Measurements from ENCODE around the gene THY1. TPM values are rescaled to one million over a fixed set of nuclear protein-coding genes. Genes with fewer than 3 reads are reported as not detected.
A peak's percentile ranks its signal among the peaks of the same experiment; 100 is the strongest.
"Not testable (repeated sequence)": the region's sequence is repeated elsewhere in the genome, so short reads cannot be mapped to it uniquely, and the experiment has no call there.

Gene THY1
- under 1 TPM in 1 of 2 experiments, not detected in 1; 0.30 TPM for total RNA-seq

- H3K9me3 Mint-ChIP-seq (ENCODE audit: low read depth): no peaks in the 10 kb centered on the region
- ATAC-seq (no peak), DNase-seq (no peak)
- H3K27ac Mint-ChIP-seq: no peak within 1 kb of the TSS
- no peaks in the 10 kb centered on the region for H3K36me3 Mint-ChIP-seq
- H3K4me1 Mint-ChIP-seq: peaks cover 11% of the 10 kb centered on the region
- peaks cover 53% of the 10 kb centered on the region for H3K27me3 Mint-ChIP-seq
- H3K4me3 Mint-ChIP-seq: no peak within 1 kb of the TSS
- CTCF ChIA-PET: no interaction called here
Measured at GRCh38 chr11:119422809-119423508, at the start of gene THY1. Gene THY1, minus strand, starts transcription at chr11:119423172. Its CDS starts 2,267 bp downstream, at chr11:119420905.

- Mint-ChIP-seq H3K27me3 (peaks cover 23% of the 10 kb centered on the region), H3K36me3 (no peaks in the 10 kb centered on the region), H3K4me3 (no peak overlapping the region), H3K27ac (no peak overlapping the region), H3K9me3 (ENCODE audit: low read depth) (no peaks in the 10 kb centered on the region), H3K4me1 (no peaks in the 10 kb centered on the region)
- DNase-seq: peak; percentile 18
- CTCF ChIA-PET: no interaction called here
- no peak for ATAC-seq
Measured at GRCh38 chr11:119472186-119472855, 49.3 kb upstream of the THY1 start.

GRCh38 chr11:119471329-119471728 lies 48.4 kb upstream of the THY1 start:
- Mint-ChIP-seq H3K4me1 (no peaks in the 10 kb centered on the region), H3K27ac (no peak overlapping the region), H3K27me3 (peaks cover 32% of the 10 kb centered on the region), H3K36me3 (no peaks in the 10 kb centered on the region), H3K9me3 (ENCODE audit: low read depth) (peaks cover 3% of the 10 kb centered on the region), H3K4me3 (no peak overlapping the region)
- CTCF ChIA-PET: interaction anchor here (0.6 kb wide), 1 partner anchor 9 kb away, joined by 4 read pairs; no protein-coding TSS in a partner anchor
- DNase-seq (peak; percentile 27), ATAC-seq (no peak)

GRCh38 chr11:119470317-119471291 lies 47.6 kb upstream of the THY1 start:
- DNase-seq (peak; percentile 21), ATAC-seq (no peak)
- Mint-ChIP-seq H3K4me3 (no peak overlapping the region), H3K9me3 (ENCODE audit: low read depth) (peaks cover 5% of the 10 kb centered on the region), H3K4me1 (no peaks in the 10 kb centered on the region), H3K27me3 (peaks cover 32% of the 10 kb centered on the region), H3K27ac (no peak overlapping the region), H3K36me3 (no peaks in the 10 kb centered on the region)
- CTCF ChIA-PET: interaction anchor here (0.7 kb wide), 1 partner anchor 114 kb away, joined by 4 read pairs; no protein-coding TSS in a partner anchor

GRCh38 chr11:119469506-119469905 lies 46.5 kb upstream of the THY1 start:
- Mint-ChIP-seq H3K27me3 (peaks cover 43% of the 10 kb centered on the region), H3K9me3 (ENCODE audit: low read depth) (peaks cover 5% of the 10 kb centered on the region), H3K27ac (no peak overlapping the region), H3K4me3 (no peak overlapping the region), H3K4me1 (no peaks in the 10 kb centered on the region), H3K36me3 (no peaks in the 10 kb centered on the region)
- DNase-seq (peak; percentile 35), ATAC-seq (no peak)
- CTCF ChIA-PET: no interaction called here

GRCh38 chr11:119468511-119468910 lies 45.5 kb upstream of the THY1 start:
- H3K9me3 Mint-ChIP-seq (ENCODE audit: low read depth): peaks cover 5% of the 10 kb centered on the region
- H3K27me3 Mint-ChIP-seq: peaks cover 53% of the 10 kb centered on the region
- DNase-seq: peak; percentile 26
- no peak overlapping the region for H3K27ac Mint-ChIP-seq
- H3K4me1 Mint-ChIP-seq: no peaks in the 10 kb centered on the region
- H3K36me3 Mint-ChIP-seq: no peaks in the 10 kb centered on the region
- no peak for ATAC-seq
- CTCF ChIA-PET: interaction anchor here (1.2 kb wide), 1 partner anchor 12 kb away, joined by 3 read pairs; no protein-coding TSS in a partner anchor
- H3K4me3 Mint-ChIP-seq: no peak overlapping the region

GRCh38 chr11:119461229-119461963 lies 38.4 kb upstream of the THY1 start:
- ATAC-seq: no peak

GRCh38 chr11:119460582-119460981 lies 37.6 kb upstream of the THY1 start:
- H3K36me3 Mint-ChIP-seq: no peaks in the 10 kb centered on the region
- no peak overlapping the region for H3K4me3 Mint-ChIP-seq
- no peaks in the 10 kb centered on the region for H3K9me3 Mint-ChIP-seq (ENCODE audit: low read depth)
- ATAC-seq (no peak), DNase-seq (no peak)
- no peaks in the 10 kb centered on the region for H3K4me1 Mint-ChIP-seq
- CTCF ChIA-PET: no interaction called here
- peaks cover 49% of the 10 kb centered on the region for H3K27me3 Mint-ChIP-seq
- no peak overlapping the region for H3K27ac Mint-ChIP-seq

More at GRCh38 chr11:119461229-119461963, 38.4 kb upstream of the THY1 start:
- Mint-ChIP-seq H3K27ac (no peak overlapping the region), H3K9me3 (ENCODE audit: low read depth) (peaks cover 3% of the 10 kb centered on the region), H3K4me3 (no peak overlapping the region), H3K36me3 (no peaks in the 10 kb centered on the region), H3K4me1 (no peaks in the 10 kb centered on the region), H3K27me3 (peaks cover 48% of the 10 kb centered on the region)
- DNase-seq: peak; percentile 30
- CTCF ChIA-PET: interaction anchor here (0.7 to 1.7 kb wide), 2 partner anchors 105 to 331 kb away, joined by 5 to 7 read pairs; no protein-coding TSS in a partner anchor

- no peaks in the 10 kb centered on the region for H3K4me1 Mint-ChIP-seq
- CTCF ChIA-PET: no interaction called here
Measured at GRCh38 chr11:119460097-119460496, 37.1 kb upstream of the THY1 start.

GRCh38 chr11:119459293-119459976 lies 36.5 kb upstream of the THY1 start:
- Mint-ChIP-seq H3K4me1 (no peaks in the 10 kb centered on the region), H3K4me3 (no peak overlapping the region), H3K9me3 (ENCODE audit: low read depth) (no peaks in the 10 kb centered on the region), H3K27me3 (peaks cover 40% of the 10 kb centered on the region), H3K27ac (no peak overlapping the region), H3K36me3 (no peaks in the 10 kb centered on the region)
- ATAC-seq: no peak
- no peak for DNase-seq
- CTCF ChIA-PET: no interaction called here

More at GRCh38 chr11:119460097-119460496, 37.1 kb upstream of the THY1 start:
- ATAC-seq (no peak), DNase-seq (peak; percentile 32)
- H3K27me3 Mint-ChIP-seq: peaks cover 47% of the 10 kb centered on the region
- H3K4me3 Mint-ChIP-seq: no peak overlapping the region
- H3K9me3 Mint-ChIP-seq (ENCODE audit: low read depth): no peaks in the 10 kb centered on the region
- H3K36me3 Mint-ChIP-seq: no peaks in the 10 kb centered on the region
- no peak overlapping the region for H3K27ac Mint-ChIP-seq

GRCh38 chr11:119455708-119456107 lies 32.7 kb upstream of the THY1 start:
- H3K36me3 Mint-ChIP-seq; ATAC-seq; CTCF ChIA-PET; DNase-seq; H3K4me1 Mint-ChIP-seq; H3K9me3 Mint-ChIP-seq (ENCODE audit: low read depth); H3K27ac Mint-ChIP-seq; H3K4me3 Mint-ChIP-seq: not testable (repeated sequence)
- peaks cover 41% of the 10 kb centered on the region for H3K27me3 Mint-ChIP-seq

- H3K9me3 Mint-ChIP-seq (ENCODE audit: low read depth): not testable (repeated sequence)
Measured at GRCh38 chr11:119455241-119455640, 32.3 kb upstream of the THY1 start.

More at GRCh38 chr11:119455241-119455640, 32.3 kb upstream of the THY1 start:
- ATAC-seq, H3K36me3 Mint-ChIP-seq, DNase-seq, H3K27ac Mint-ChIP-seq, H3K4me1 Mint-ChIP-seq, H3K4me3 Mint-ChIP-seq, CTCF ChIA-PET: not testable (repeated sequence)
- peaks cover 46% of the 10 kb centered on the region for H3K27me3 Mint-ChIP-seq

Measured in activated CD8-positive, alpha-beta memory T cell treated with anti-CD3 and anti-CD28 coated beads, Interleukin-2, amount 10 ng/mL, durations not matched to agents 7 days and 5 days (primary cell).